Tibial artery (tissue), 4 donors: ENCODE measurements around the gene CDH26.

ENCODE experiments used
- DNase-seq, 2 donors: peaks; one replicate each; pipeline ENCODE4 v3.0.0-alpha.2; 2019
- H3K27ac ChIP-seq, 2 donors: fragments of 200-600 bp; sonication (generic) in 1 of 2; 1 replicate in 1 of 2; 2 replicates in 1 of 2; pipeline ENCODE4 v1.5.1; 2018 to 2019; ENCODE audit warnings: mild to moderate bottlenecking in 1 of 2
- H3K27me3 ChIP-seq, 2 donors: fragments of 200-600 bp; sonication (generic) in 1 of 2; one replicate each; pipeline versions ENCODE4 v1.5.1 to v1.6.0; 2016 to 2019
- H3K36me3 ChIP-seq, 3 donors: fragments of 200-600 bp; sonication (generic) in 2 of 3; one replicate each; pipeline ENCODE4 v1.5.1; 2016 to 2019; ENCODE audit warnings: mild to moderate bottlenecking in 2 of 3
- H3K4me1 ChIP-seq, 4 donors: fragments of 200-600 bp; sonication (generic) in 2 of 4; 1 replicate in 3 of 4; 2 replicates in 1 of 4; pipeline ENCODE4 v1.5.1; 2016 to 2019
- H3K4me3 ChIP-seq, 2 donors: fragments of 200-600 bp; sonication (generic) in 1 of 2; 1 replicate in 1 of 2; 2 replicates in 1 of 2; pipeline ENCODE4 v1.5.1; 2018 to 2019; ENCODE audit warnings: mild to moderate bottlenecking in 2 of 2
- H3K9me3 ChIP-seq, 3 donors: fragments of 200-600 bp; sonication (generic) in 1 of 3; one replicate each; pipeline ENCODE4 v1.5.1; 2016 to 2019
- intact Hi-C: fragments of 100-400 bp; cut with DNase I; formaldehyde crosslinking; loops from one replicate; pipeline ENCODE4 v1.15.0; 2023; ENCODE audit warnings: low total_unique reads
- TF ChIP-seq, protein P1 (sequence below), 2 experiments: fragments of 200-600 bp in 1 of 2; fragments of 450-650 bp in 1 of 2; IDR thresholded peaks; one replicate each; pipeline ENCODE4 v1.5.1; 2017 to 2019; ENCODE audit warnings: antibody characterized with exemption in 2 of 2, mild to moderate bottlenecking in 1 of 2, moderate library complexity in 1 of 2

The CDH26 gene

GRCh38 chr20:59942245-59942644, 16.0 kb upstream of the CDH26 start:
- DNase-seq, result no peak
- intact Hi-C loops, result no loop called here
- H3K9me3 ChIP-seq, result no peaks in the 10 kb centered on the region
- TF ChIP-seq, protein P1, sequence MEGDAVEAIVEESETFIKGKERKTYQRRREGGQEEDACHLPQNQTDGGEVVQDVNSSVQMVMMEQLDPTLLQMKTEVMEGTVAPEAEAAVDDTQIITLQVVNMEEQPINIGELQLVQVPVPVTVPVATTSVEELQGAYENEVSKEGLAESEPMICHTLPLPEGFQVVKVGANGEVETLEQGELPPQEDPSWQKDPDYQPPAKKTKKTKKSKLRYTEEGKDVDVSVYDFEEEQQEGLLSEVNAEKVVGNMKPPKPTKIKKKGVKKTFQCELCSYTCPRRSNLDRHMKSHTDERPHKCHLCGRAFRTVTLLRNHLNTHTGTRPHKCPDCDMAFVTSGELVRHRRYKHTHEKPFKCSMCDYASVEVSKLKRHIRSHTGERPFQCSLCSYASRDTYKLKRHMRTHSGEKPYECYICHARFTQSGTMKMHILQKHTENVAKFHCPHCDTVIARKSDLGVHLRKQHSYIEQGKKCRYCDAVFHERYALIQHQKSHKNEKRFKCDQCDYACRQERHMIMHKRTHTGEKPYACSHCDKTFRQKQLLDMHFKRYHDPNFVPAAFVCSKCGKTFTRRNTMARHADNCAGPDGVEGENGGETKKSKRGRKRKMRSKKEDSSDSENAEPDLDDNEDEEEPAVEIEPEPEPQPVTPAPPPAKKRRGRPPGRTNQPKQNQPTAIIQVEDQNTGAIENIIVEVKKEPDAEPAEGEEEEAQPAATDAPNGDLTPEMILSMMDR (IDR thresholded peaks at IDR 0.05), result no peak
- peak overlapping the region in 1 of 2 donors; percentile 91 for H3K27ac ChIP-seq
- no peaks in the 10 kb centered on the region for H3K27me3 ChIP-seq
- peaks cover 13 to 33% (median 24%) of the 10 kb centered on the region in 3 donors for H3K36me3 ChIP-seq
- H3K4me1 ChIP-seq, result peaks cover 3 to 42% (median 26%) of the 10 kb centered on the region in 4 donors
- H3K4me3 ChIP-seq, result no peak overlapping the region

DNA sequence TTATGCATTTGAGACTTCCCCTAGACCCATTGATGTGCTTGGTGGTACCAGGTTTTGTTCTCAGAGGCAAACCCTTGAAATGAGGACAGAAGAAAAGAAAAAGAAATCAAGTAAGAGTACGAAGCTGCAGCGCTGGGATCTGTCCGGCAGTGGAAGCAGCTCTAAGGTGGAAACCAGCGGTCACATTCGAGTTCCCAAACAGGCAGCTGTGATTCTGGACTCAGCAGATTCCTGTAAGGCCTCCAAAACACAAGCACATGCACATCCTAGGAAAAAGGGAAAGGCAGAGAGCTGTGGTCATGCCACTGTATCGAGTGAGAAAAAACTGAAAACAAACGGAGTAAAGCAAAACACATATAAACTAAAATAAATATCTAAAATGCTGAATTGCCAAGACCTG, 13.5 kb upstream of the CDH26 start:
- Histone ChIP-seq H3K27ac (no peak overlapping the region), H3K4me3 (no peak overlapping the region), H3K9me3 (no peaks in the 10 kb centered on the region), H3K4me1 (peaks cover 0 to 25% (median 6%) of the 10 kb centered on the region in 4 donors), H3K27me3 (no peaks in the 10 kb centered on the region), H3K36me3 (peaks cover 13 to 33% (median 24%) of the 10 kb centered on the region in 3 donors)
- TF ChIP-seq, protein P1 (IDR thresholded peaks at IDR 0.05), result no peak
- intact Hi-C loops, result no loop called here
- no peak for DNase-seq

DNA sequence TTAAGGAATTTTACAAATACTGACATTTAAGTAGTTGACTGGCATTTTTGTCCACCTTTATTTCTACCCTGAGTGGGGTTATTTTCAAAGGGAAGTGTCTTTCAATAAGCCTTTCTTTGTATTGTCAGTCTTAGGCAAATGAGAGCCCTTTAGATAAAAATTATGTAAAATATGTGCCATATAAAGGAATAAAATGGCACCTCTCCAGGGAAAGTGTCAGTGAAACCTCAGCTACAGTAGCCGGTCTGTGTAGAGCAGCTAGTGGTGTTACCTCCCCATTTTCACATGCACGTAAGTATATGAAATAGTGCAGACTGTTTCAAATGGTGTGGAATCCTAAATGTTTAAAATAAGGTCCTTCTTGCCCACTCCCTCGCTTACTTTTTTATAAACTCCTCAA, 13.0 kb upstream of the CDH26 start:
- Histone ChIP-seq H3K36me3 (peaks cover 13 to 33% (median 24%) of the 10 kb centered on the region in 3 donors), H3K27ac (no peak overlapping the region), H3K9me3 (no peaks in the 10 kb centered on the region), H3K4me1 (peaks cover 0 to 25% (median 6%) of the 10 kb centered on the region in 4 donors), H3K4me3 (no peak overlapping the region), H3K27me3 (no peaks in the 10 kb centered on the region)
- intact Hi-C loops, result no loop called here
- DNase-seq, result no peak
- TF ChIP-seq, protein P1 (IDR thresholded peaks at IDR 0.05), result no peak

DNA sequence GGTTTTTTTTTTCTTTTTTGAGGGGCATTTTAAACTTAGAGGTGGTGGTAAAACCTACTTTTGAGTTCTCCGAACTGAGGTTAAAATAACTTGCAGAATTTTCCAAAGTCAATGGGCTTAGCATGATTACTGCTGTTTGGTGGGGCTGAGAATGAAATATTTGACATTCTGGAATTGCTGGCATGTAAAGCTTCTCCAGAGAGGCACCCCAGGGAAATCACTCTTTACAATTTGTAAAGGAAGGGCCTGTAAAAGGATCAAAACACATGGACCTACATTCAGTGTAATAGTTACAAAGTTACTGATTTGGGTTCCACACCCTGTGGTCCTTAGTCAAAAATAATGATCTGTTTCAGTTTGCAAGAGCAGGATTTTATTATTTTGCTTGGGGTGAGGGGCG, 12.5 kb upstream of the CDH26 start:
- peaks cover 0 to 25% (median 6%) of the 10 kb centered on the region in 4 donors for H3K4me1 ChIP-seq
- no peak overlapping the region for H3K27ac ChIP-seq

DNA sequence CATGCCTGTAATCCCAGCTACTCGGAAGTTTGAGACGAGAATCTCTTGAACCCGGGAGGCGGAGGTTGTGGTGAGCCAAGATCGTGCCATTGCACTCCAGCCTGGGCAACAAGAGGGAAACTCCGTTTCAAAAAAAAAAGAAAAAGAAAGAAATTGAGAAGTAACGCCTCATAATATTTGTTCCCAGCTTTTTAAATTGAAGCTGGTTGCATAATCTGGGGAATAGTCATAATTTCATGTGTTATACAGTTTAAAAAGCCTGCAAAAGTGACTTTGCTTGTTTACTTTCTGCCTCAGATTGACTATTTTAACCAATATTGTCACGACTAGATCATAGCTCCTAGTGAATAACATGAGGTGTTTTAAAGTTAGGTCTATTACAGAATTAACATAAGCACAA, 10.8 kb upstream of the CDH26 start:
- peaks cover 13 to 35% (median 33%) of the 10 kb centered on the region in 3 donors for H3K36me3 ChIP-seq
- intact Hi-C loops, result no loop called here

More for the DNA sequence above, 12.5 kb upstream of the CDH26 start:
- H3K9me3 ChIP-seq, result no peaks in the 10 kb centered on the region
- H3K27me3 ChIP-seq, result no peaks in the 10 kb centered on the region
- H3K36me3 ChIP-seq, result peaks cover 13 to 35% (median 29%) of the 10 kb centered on the region in 3 donors
- intact Hi-C loops, result no loop called here
- H3K4me3 ChIP-seq, result no peak overlapping the region
- no peak for DNase-seq
- TF ChIP-seq, protein P1 (IDR thresholded peaks at IDR 0.05), result no peak

More for the DNA sequence above, 10.8 kb upstream of the CDH26 start:
- H3K9me3 ChIP-seq, result no peaks in the 10 kb centered on the region
- TF ChIP-seq, protein P1 (IDR thresholded peaks at IDR 0.05), result no peak
- no peak overlapping the region for H3K4me3 ChIP-seq
- no peak overlapping the region for H3K27ac ChIP-seq
- H3K4me1 ChIP-seq, result peaks cover 0 to 13% (median under 1%) of the 10 kb centered on the region in 4 donors
- H3K27me3 ChIP-seq, result no peaks in the 10 kb centered on the region
- DNase-seq, result no peak
